HEK293 (cell line): ENCODE data around the gene SPDYE3.
A peak's percentile ranks its signal among the peaks of the same experiment; 100 is the strongest.
"Not testable (repeated sequence)": the region's sequence is repeated elsewhere in the genome, so short reads cannot be mapped to it uniquely, and the experiment has no call there.

Experiments
- CTCF ChIA-PET: fragments of 350-600 bp; formaldehyde crosslinking; extraction: SDS; loops from one replicate; lab custom pipeline; 2021; ENCODE audit warnings: antibody characterized with exemption; lab: Yijun Ruan, JAX
- POLR2A ChIA-PET: fragments of 300-600 bp; formaldehyde crosslinking; extraction: SDS; loops from one replicate; lab custom pipeline; 2020; ENCODE audit warnings: antibody characterized with exemption, inconsistent platforms; lab: Yijun Ruan, JAX
- H3K27ac ChIP-seq: fragments of 200-500 bp; sonication (Bioruptor generic); 2 replicates; pipeline ENCODE4 v1.5.1; 2014; ENCODE audit warnings: low read depth, low read length, control low read depth, inconsistent platforms; ENCODE audit errors: extremely low read depth
- H3K36me3 ChIP-seq, 2 experiments: fragments of 200-500 bp in 1 of 2; sonication (Bioruptor generic) in 1 of 2; 1 replicate in 1 of 2; 2 replicates in 1 of 2; pipeline ENCODE4 v1.5.1; 2014 to 2017; ENCODE audit warnings: inconsistent platforms in 2 of 2, low read length in 2 of 2; ENCODE audit not compliant: control insufficient read depth in 2 of 2, insufficient read depth in 1 of 2
- H3K4me1 ChIP-seq: fragments of 200-500 bp; sonication (Bioruptor generic); 2 replicates; pipeline ENCODE4 v1.5.1; 2014; ENCODE audit warnings: mild to moderate bottlenecking, low read length, inconsistent platforms; ENCODE audit not compliant: control insufficient read depth, insufficient read depth
- H3K4me3 ChIP-seq: 2 replicates; pipeline ENCODE4 v1.5.1; 2011; ENCODE audit warnings: low read depth, mild to moderate bottlenecking, control low read depth, low read length, moderate library complexity
- H3K9me3 ChIP-seq: fragments of 200-500 bp; sonication (Bioruptor generic); 2 replicates; pipeline ENCODE4 v1.5.1; 2014; ENCODE audit warnings: low read depth, low read length, inconsistent platforms; ENCODE audit not compliant: control insufficient read depth, insufficient read depth
- ZBTB8A ChIP-seq: fragments of 450-650 bp; formaldehyde crosslinking; IDR thresholded peaks from 2 replicates; pipeline ENCODE4 v1.5.1; 2016; ENCODE audit warnings: missing biosample characterization, missing genetic modification characterization
- ZNF394 ChIP-seq: fragments of 450-650 bp; formaldehyde crosslinking; IDR thresholded peaks from 2 replicates; pipeline ENCODE4 v1.5.1; 2016; ENCODE audit warnings: missing biosample characterization, missing genetic modification characterization, mild to moderate bottlenecking, moderate library complexity, borderline replicate concordance
- ZNF426 ChIP-seq: fragments of 450-650 bp; formaldehyde crosslinking; IDR thresholded peaks from 2 replicates; pipeline ENCODE4 v1.5.1; 2017; ENCODE audit warnings: missing biosample characterization, missing genetic modification characterization, mild to moderate bottlenecking, inconsistent platforms, moderate library complexity
- ZNF548 ChIP-seq: fragments of 450-650 bp; formaldehyde crosslinking; IDR thresholded peaks from 2 replicates; pipeline ENCODE4 v1.5.1; 2016; ENCODE audit warnings: missing biosample characterization, missing genetic modification characterization
- ZNF555 ChIP-seq: fragments of 450-650 bp; formaldehyde crosslinking; conservative IDR thresholded peaks from 2 replicates; pipeline ENCODE4 v1.5.1; 2017; ENCODE audit warnings: missing biosample characterization, mild to moderate bottlenecking, missing genetic modification characterization, inconsistent platforms

The SPDYE3 gene

DNA sequence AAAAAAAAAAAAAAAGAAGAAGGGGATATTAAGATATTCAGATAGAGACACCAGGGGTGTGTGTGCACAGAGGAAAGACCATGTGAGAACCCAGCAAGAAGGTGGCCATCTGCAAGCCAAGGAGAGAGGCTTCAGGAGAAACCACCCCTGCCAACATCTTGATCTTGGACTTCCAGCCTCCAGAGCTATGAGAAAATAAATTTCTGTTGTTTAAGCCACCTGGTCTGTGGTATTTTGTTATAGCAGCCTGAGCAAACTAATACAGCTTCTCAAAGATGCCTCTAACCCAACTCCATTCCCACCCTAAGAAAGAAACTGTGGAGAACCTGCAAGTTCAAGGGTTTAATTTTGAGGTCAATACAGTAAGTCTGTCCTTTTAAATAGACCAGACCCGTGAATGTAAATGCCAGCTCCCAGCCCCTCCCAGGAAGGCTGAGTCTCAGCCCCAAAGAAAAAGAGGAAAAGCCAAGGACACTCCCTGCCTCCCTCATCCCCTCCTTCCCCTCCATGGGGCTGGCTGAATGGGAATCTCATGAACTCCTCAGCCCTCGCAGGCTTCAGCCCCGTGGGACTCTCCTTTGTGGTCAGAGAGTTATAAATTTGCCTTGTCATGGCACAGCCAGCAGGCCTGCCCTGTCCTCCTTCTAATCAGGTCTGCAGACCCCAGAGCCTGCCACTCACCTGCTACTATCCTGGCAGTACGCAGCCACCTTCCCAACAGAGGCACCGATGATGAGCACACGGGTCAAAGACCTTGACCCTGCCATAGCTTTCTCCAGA, 9.5 kb upstream of the SPDYE3 start:
- POLR2A ChIA-PET, CTCF ChIA-PET, H3K36me3 ChIP-seq, H3K4me3 ChIP-seq, H3K9me3 ChIP-seq, H3K4me1 ChIP-seq, H3K27ac ChIP-seq: not testable (repeated sequence)
- TF ChIP-seq ZNF548: peak; percentile 71; the same call in 1 of the 2 replicates

DNA sequence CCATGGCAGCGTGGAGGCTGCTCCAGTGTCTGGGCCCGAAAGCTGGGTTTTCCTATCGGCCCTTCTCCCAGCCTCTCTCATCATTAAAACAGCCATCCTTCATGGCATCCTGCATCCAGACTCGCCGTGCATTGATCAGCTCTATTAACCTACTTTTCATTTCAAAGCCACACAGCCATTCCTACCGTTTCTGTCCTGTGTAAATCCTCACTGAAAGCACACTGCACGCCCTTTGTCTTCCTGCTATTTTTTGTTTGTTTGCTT, 8.9 kb upstream of the SPDYE3 start:
- H3K4me1 ChIP-seq, H3K9me3 ChIP-seq, CTCF ChIA-PET, H3K36me3 ChIP-seq, H3K27ac ChIP-seq, POLR2A ChIA-PET, H3K4me3 ChIP-seq: not testable (repeated sequence)

- H3K9me3 ChIP-seq, CTCF ChIA-PET, H3K36me3 ChIP-seq, H3K4me3 ChIP-seq, H3K27ac ChIP-seq, POLR2A ChIA-PET, H3K4me1 ChIP-seq: not testable (repeated sequence)
Observed at GRCh38 chr7:100304526-100304925, 3.0 kb upstream of the SPDYE3 start.

- CTCF ChIA-PET: not testable (repeated sequence)
Observed at GRCh38 chr7:100318329-100318728, 10.8 kb downstream of the SPDYE3 start.

DNA sequence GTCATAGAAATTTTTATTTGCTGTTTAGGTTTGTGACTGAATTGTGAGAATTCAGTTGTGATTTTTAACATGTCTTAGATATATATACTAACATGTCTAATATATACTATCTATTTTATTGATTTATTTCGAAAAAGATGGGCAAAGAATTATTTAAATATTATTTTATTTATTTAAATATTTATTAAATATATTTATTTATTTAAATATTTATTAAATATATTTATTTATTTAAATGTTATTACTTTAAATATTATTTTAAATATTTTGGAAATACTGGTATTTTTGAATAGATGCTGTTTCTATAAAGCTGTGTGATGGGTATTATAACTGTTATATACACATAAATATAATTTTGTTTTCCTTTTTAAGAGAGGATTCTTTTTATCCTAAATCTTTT, 14.1 kb downstream of the SPDYE3 start:
- POLR2A ChIA-PET, CTCF ChIA-PET, H3K36me3 ChIP-seq, H3K27ac ChIP-seq, H3K4me1 ChIP-seq, H3K9me3 ChIP-seq, H3K4me3 ChIP-seq: not testable (repeated sequence)
- TF ChIP-seq ZNF426 (tag by site-specific recombination): peak; percentile 36
- TF ChIP-seq ZBTB8A (tag by site-specific recombination): 0 out of 2 replicates have a peak, but pooled peaks have one; percentile 16
- TF ChIP-seq ZNF394 (tag by site-specific recombination): peak; percentile 62; the same call in 1 of the 2 replicates
- 0 out of 2 replicates have a peak, but pooled peaks have one; percentile 13 for TF ChIP-seq ZNF555 (tag by site-specific recombination)

More at GRCh38 chr7:100318329-100318728, 10.8 kb downstream of the SPDYE3 start:
- H3K9me3 ChIP-seq, H3K27ac ChIP-seq, H3K4me1 ChIP-seq, H3K4me3 ChIP-seq, H3K36me3 ChIP-seq, POLR2A ChIA-PET: not testable (repeated sequence)

- H3K4me3 ChIP-seq, POLR2A ChIA-PET, H3K36me3 ChIP-seq, H3K9me3 ChIP-seq, CTCF ChIA-PET, H3K27ac ChIP-seq, H3K4me1 ChIP-seq: not testable (repeated sequence)
Observed at GRCh38 chr7:100324194-100324593, 16.7 kb downstream of the SPDYE3 start.

DNA sequence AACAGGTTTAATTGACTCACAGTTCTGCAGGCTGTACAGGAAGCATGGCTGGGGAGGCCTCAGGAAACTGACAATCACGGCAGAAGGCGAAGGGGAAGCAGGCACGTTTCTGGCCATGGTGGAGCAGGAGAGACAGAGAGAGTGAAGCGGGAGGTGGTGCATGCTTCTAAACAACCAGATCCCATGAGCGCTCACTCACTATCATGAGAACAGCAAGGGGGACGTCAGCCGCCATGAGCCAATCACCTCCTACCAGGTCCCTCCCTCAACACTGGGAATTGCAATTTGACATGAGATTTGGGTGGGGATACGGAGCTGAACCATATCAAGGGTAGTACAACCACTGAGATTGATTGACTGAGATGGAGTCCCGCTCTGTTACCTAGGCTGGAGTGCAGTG, 18.2 kb downstream of the SPDYE3 start:
- POLR2A ChIA-PET: interaction anchor here (0.6 kb wide), 1 partner anchor 157 kb away, joined by 3 read pairs; the partner anchor contains the start of gene GAL3ST4

DNA sequence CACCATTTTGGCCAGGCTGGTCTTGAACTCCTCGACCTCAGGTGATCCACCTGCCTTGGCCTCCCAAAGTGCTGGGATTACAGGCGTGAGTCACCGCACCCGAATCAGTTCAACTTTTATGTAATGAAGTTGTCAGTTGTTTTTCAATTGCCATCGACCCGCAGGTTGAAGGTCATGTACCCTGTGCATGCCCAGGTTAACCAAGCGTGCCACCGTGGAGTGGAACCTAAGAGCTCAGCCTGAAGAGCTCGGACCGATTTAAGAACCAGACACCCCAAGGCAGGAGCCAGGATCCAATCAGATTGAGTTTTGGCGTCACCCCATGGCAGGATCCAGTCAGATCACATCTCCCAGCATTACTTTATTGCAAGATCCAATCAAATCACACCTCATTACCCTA, 19.4 kb downstream of the SPDYE3 start:
- CTCF ChIA-PET, H3K9me3 ChIP-seq, H3K4me3 ChIP-seq, POLR2A ChIA-PET, H3K36me3 ChIP-seq, H3K4me1 ChIP-seq, H3K27ac ChIP-seq: not testable (repeated sequence)

More for the DNA sequence above, 18.2 kb downstream of the SPDYE3 start:
- H3K4me1 ChIP-seq, H3K36me3 ChIP-seq, CTCF ChIA-PET, H3K9me3 ChIP-seq, H3K27ac ChIP-seq, H3K4me3 ChIP-seq: not testable (repeated sequence)
